K562 treated with DMSO at 1 percent for 24 hours (cell line): Measurements from ENCODE around the gene OR51E2. TPM values are rescaled to one million over a fixed set of nuclear protein-coding genes. Genes with fewer than 3 reads are reported as not detected.

Source experiments
- total RNA-seq: library from RNA; unstranded; fragments of 300-600 nt; gene quantifications from 2 replicates; pipeline ENCODE4 v1.2.3, GENCODE V29; 2022; ENCODE audit warnings: low read depth; ENCODE audit not compliant: insufficient read depth

Gene OR51E2
- total RNA-seq: not detected in 2 replicates

GRCh38 chr11:4697585-4697984, at the start of gene OR51E2:
TSS of gene OR51E2 (minus strand) at chr11:4697853. CDS start at chr11:4682711, 15,142 bp downstream.

GRCh38 chr11:4704054-4704789, 6.6 kb upstream of the OR51E2 start, which contains the start of gene MMP26:
TSS of gene MMP26 (plus strand) at chr11:4704784.

GRCh38 chr11:4643682-4644081, 54.0 kb downstream of the OR51E2 start, which contains the start of gene OR51E1:
TSS of gene OR51E1 (plus strand) at chr11:4643982. CDS start at chr11:4652527, 8,545 bp downstream.

GRCh38 chr11:4636962-4637661, 60.5 kb downstream of the OR51E2 start, which contains the start of gene OR51D1:
TSS of gene OR51D1 (plus strand) at chr11:4637477. CDS start at chr11:4639791, 2,314 bp downstream.

Other genes starting within 250 kb of the OR51E2 start
- gene OR52K2, start 248.6 kb downstream of the OR51E2 start, total RNA-seq: not detected in 2 replicates
- gene OR52K1, start 215.2 kb downstream of the OR51E2 start, total RNA-seq: not detected in 2 replicates
- not detected in 2 replicates for gene OR52M1, start 152.7 kb downstream of the OR51E2 start, total RNA-seq
- not detected in 2 replicates for gene OR52I2, start 116.1 kb downstream of the OR51E2 start, total RNA-seq
- gene OR52I1, start 103.8 kb downstream of the OR51E2 start, total RNA-seq: not detected in 2 replicates
- gene TRIM68, start 89.6 kb downstream of the OR51E2 start, total RNA-seq: 15.0 and 17.3 TPM in 2 replicates
- gene OR51D1, start 60.4 kb downstream of the OR51E2 start, total RNA-seq: not detected in 2 replicates
- gene OR51E1, start 53.9 kb downstream of the OR51E2 start, total RNA-seq: not detected in 2 replicates
- gene MMP26, start 6.9 kb upstream of the OR51E2 start, total RNA-seq: not detected in 2 replicates
- gene OR51F1, start 72.1 kb upstream of the OR51E2 start, total RNA-seq: not detected in 2 replicates
- gene OR52R1, start 106.5 kb upstream of the OR51E2 start, total RNA-seq: not detected in 2 replicates
- not detected in 2 replicates for gene OR51F2, start 123.5 kb upstream of the OR51E2 start, total RNA-seq
- gene OR51S1, start 151.4 kb upstream of the OR51E2 start, total RNA-seq: not detected in 2 replicates
- not detected in 2 replicates for gene OR51T1, start 184.0 kb upstream of the OR51E2 start, total RNA-seq
- not detected in 2 replicates for gene OR51A7, start 205.9 kb upstream of the OR51E2 start, total RNA-seq
- not detected in 2 replicates for gene OR51G2, start 221.5 kb upstream of the OR51E2 start, total RNA-seq
- gene OR51G1, start 226.5 kb upstream of the OR51E2 start, total RNA-seq: not detected in 2 replicates
- not detected in 2 replicates for gene OR51A4, start 249.8 kb upstream of the OR51E2 start, total RNA-seq